ENCODE data around the gene TPO.

Gene TPO

GRCh38 chr2:1394709-1395408 lies 18.4 kb upstream of the TPO start:
- no peak overlapping the region for H3K27ac ChIP-seq
- TF ChIP-seq CTCF (IDR thresholded peaks at IDR 0.05) (no peak), ZFX (IDR thresholded peaks at IDR 0.05; ENCODE audit: borderline replicate concordance) (no peak)

GRCh38 chr2:1397350-1397749 lies 15.9 kb upstream of the TPO start:
- no peak overlapping the region for H3K27ac ChIP-seq
- TF ChIP-seq ZFX (IDR thresholded peaks at IDR 0.05; ENCODE audit: borderline replicate concordance) = no peak
- TF ChIP-seq CTCF (IDR thresholded peaks at IDR 0.05) = no peak

GRCh38 chr2:1398191-1398590 lies 15.1 kb upstream of the TPO start:
- TF ChIP-seq CTCF (IDR thresholded peaks at IDR 0.05) (no peak), ZFX (IDR thresholded peaks at IDR 0.05; ENCODE audit: borderline replicate concordance) (no peak)
- H3K27ac ChIP-seq = no peak overlapping the region

- TF ChIP-seq CTCF (IDR thresholded peaks at IDR 0.05) (no peak), ZFX (IDR thresholded peaks at IDR 0.05; ENCODE audit: borderline replicate concordance) (no peak)
- H3K27ac ChIP-seq = no peak overlapping the region
Measured at GRCh38 chr2:1400943-1401735, 12.1 kb upstream of the TPO start.

GRCh38 chr2:1402064-1402463 lies 11.2 kb upstream of the TPO start:
- no peak overlapping the region for H3K27ac ChIP-seq
- TF ChIP-seq CTCF (IDR thresholded peaks at IDR 0.05) = no peak
- TF ChIP-seq ZFX (IDR thresholded peaks at IDR 0.05; ENCODE audit: borderline replicate concordance) = no peak

GRCh38 chr2:1403565-1403964 lies 9.7 kb upstream of the TPO start:
- no peak overlapping the region for H3K27ac ChIP-seq
- TF ChIP-seq CTCF (IDR thresholded peaks at IDR 0.05) (no peak), ZFX (IDR thresholded peaks at IDR 0.05; ENCODE audit: borderline replicate concordance) (no peak)

- no peak overlapping the region for H3K27ac ChIP-seq
- TF ChIP-seq ZFX (IDR thresholded peaks at IDR 0.05; ENCODE audit: borderline replicate concordance) = no peak
- no peak for TF ChIP-seq CTCF (IDR thresholded peaks at IDR 0.05)
Measured at GRCh38 chr2:1405124-1405523, 8.1 kb upstream of the TPO start.

Data from 22Rv1 (cell line).